HG03095 (cell line): Measurements from ENCODE around the gene ACR.

Experiments used
- ATAC-seq: cut with Tn5 transposase; IDR thresholded peaks from one replicate; pipeline ENCODE4 v1.9.1; 2021; ENCODE audit warnings: moderate library complexity; ENCODE audit not compliant: unreplicated experiment

Gene ACR

DNA sequence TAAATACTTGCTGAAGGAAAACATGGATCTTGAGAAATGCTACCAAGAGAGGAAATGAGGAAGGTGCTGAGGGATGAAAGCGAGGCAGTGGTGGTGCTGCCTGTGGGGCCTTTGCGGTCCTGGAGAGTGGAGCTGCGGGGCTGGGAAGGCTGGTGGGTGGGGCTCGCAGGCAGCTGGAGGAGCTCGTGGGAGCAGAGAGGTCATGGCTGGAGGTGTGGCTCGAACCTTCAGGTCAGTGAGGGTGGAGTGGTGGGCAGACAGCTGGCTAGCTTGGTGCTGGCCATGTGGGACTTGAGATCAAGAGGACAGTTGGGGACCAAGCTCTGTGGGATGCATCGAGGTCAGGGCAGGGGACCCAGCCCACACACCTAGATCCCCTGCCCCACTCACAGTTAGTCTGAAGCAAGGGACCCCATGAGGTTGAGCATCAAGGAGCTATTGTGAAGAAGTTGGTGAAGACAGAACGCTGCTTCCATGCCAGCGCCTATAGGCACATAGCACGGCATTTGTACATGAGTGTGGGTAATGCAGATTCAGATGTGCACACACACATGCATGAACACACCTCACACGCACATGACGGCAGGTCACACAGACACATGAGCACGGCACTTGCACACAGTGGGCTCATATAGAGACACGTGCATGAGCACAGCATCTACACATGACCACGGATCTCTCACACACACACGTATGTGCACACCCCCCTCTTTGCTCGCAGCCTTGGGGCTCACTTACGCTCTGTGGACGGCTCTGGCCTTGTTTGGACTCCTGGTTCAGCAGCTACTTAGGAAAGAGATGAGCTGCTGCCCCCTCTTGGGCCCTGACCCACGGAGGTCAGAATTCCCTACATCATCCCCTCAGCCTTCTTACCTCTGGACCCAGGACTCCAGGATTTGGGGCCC, 34.9 kb upstream of the ACR start:
- ATAC-seq, result no peak

DNA sequence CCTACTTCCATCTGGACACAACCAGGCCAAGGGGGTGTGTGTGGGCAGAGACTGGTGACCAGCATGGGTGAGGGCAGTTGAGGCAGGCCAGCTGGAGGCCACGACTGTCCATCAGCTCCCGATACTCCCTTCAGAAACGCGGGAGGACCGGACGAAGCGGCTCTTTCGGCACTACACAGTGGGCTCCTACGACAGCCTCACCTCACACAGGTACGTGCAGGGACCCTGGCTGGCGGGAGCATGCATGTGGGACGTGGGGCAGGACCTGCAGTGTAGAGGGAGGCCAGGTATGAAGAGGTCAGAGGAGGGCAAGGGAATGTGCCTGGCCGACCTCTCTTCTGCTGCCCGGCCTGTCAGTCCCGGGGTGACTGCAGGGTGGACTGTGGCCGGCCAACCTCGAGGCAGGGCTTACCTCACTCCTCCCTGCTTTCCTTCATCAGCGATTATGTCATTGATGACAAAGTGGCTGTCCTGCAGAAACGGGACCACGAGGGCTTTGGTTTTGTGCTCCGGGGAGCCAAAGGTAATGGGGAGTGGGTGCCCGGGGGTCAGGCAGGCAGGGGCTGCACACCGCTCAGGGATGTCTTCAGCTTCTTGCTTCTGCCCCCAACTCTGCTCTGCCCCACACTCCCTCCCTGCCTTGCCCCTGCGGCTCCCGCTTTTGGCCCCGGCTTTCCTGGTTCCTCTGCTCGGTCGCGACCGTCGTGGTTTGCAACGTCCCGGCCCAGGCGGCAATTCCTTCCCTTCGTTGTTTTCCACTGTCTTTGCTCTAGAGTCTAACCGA, 34.1 kb upstream of the ACR start:
- no peak for ATAC-seq

DNA sequence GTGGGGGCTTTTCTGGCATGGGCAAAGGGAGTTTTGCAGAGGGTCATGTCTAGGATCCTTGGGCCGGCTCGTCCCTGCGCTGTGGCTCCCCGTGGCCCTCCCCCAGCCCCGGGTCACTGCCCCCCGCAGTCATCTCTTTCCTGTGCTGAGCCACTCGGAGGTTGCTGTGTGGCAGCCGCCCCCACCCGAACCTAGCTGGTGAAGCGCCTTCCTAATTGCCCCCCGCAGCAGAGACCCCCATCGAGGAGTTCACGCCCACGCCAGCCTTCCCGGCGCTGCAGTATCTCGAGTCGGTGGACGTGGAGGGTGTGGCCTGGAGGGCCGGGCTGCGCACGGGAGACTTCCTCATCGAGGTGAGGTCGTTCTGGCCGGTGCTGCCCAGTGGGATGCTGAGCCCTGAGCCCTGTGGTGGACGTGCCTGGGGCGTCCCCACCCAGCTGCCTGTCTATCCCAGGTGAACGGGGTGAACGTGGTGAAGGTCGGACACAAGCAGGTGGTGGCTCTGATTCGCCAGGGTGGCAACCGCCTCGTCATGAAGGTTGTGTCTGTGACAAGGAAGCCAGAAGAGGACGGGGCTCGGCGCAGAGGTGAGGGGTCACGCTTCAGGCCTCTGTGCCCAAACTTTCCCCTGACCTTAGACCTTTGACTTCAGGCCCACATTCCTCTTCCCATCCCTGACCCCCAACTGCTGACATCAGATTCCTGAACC, 33.3 kb upstream of the ACR start:
- no peak for ATAC-seq

DNA sequence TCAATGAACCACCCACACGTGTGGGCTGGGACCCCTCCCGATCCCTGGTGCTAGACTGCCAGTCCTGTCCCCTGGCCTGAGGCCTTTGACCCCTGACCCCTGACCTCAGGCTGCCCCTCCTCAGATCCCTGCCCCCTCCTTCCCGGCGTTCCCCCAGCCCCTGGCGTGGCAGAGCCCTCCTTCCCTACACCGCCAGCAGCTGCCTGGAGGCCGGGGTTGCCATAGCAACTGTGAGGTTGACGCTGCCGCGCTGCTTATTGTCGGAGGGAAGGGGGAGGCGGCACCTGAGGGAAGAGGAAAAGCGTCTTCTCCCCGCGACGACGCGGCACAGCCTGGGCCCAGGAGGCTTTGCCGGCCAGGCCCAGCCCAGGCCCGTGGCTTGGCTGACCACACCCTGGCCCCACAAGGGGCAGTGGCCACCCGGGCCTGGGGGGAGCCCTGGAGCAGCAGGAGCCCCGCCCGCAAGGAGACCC, 32.7 kb upstream of the ACR start:
- ATAC-seq, result no peak

DNA sequence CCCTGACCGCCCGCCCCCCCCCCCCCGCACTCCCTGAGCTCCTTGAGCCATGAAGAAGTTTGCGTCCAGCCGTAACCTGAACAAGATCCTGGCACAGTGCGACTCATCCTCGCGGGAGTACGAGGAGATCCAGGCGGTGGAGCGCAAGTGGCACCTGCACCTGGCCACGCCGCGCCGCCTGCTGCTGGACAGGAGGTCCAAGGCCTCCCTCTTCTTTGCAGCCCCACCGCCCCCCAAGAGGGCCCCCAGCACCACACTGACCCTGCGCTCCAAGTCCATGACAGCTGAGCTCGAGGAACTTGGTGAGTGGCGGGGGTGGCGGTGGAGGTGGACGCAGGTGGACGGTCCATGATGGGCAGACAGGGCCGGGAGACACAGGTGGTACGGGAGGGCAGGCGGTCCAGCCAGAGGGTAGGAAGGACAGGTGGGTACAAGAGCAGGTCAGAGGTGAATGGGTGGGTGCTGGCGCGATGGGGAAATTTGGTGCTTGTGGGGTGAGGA, 32.1 kb upstream of the ACR start:
- no peak for ATAC-seq

DNA sequence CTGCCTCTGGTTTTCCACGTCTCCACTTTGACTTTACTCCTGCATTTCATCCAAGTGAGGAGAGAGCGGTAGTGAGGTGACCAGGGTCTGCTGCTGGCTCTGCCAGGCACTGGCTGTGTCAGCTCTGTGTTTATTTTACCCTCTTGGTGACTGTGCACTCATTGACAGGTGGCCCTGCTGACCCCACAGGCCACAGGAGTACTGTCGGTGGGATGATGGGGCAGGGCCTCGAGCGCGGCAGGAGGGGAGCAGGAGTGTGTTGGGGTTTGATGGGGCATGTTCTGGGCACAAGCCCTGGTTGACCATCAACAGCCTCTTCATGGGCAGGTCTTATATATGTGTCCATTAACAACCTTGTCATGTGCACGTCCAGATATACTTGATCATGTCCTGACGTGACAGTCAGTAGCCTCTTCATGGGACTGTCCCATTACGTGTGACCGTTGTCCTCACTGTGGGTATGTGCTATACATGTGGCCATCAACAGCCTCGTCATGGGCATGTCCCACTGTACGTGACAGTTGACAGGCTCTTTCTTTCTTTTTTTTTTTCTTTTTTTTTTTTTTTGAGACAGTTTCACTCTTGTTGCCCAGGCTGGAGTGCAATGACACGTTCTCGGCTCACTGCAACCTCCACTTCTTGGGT, 31.4 kb upstream of the ACR start:
- no peak for ATAC-seq

DNA sequence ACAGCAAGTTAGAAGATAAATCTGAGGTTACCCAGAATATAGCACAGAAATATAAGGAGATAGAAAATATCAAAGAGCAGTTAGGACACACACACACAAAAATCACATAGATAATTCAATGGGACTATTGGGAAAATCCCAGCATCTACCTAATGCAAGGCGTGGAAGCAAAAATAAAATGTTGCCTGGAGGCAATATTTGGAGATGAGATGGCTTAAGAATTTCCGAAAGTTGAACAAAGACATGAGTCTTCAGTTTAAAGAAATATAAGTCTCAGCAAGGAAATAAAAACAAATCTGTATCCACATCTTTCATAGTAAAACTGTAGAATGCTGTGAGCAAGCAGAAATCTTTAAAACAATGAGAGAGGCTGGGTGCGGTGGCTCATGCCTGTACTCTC, 29.5 kb upstream of the ACR start:
- ATAC-seq, result no peak

DNA sequence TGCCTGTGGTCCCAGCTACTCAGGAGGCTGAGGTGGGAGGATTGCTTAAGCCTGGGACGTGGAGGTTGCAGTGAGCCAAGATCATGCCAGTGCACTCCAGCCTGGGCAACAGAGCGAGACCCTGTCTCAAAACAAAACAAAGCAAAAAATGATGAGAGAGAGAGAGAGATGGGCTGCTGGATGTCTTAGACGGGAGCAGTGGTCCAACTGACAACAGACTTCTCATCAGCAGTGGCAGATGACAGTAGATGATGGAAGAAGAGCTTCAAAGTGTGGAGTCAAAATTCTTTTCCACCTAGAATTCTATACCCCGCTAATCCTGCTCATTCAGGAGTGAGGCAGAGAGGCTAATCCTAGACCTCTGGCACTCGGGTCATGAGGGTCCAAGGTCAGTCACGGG, 29.0 kb upstream of the ACR start:
- no peak for ATAC-seq

DNA sequence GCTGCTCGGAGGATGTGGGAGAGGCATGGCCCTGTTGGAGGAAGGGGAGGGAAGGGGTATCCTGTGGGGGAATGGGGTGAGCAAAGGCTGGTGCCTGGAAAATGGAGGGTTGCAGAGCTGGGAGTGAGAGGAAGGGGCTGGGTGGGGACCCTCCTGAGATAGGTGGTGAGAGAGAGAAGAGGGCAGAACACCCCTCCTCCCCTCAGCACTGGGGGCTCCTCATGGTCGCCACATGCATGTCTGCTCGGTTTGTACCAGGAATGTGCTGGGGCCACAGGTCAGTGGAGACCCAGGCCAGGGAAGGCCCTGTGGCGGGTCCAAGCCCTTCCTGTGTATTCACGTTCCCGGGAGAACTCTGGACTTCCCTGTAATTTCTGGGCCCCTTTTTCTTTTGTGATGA, 27.8 kb upstream of the ACR start:
- ATAC-seq, result no peak

DNA sequence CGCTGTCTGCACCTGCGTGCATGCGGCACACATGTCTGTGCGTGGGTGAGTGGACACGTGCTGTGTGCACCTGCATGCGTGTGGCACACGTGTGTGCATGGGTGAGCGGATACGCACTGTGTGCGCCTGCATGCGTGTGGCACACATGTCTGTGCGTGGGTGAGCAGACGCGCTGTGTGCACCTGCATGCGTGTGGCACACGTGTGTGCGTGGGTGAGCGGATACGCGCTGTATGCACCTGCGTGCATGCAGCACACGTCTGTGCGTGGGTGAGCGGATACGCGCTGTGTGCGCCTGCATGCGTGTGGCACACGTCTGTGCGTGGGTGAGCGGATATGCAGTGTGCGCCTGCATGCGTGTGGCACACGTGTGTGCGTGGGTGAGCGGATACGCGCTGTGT, 27.1 kb upstream of the ACR start:
- no peak for ATAC-seq

DNA sequence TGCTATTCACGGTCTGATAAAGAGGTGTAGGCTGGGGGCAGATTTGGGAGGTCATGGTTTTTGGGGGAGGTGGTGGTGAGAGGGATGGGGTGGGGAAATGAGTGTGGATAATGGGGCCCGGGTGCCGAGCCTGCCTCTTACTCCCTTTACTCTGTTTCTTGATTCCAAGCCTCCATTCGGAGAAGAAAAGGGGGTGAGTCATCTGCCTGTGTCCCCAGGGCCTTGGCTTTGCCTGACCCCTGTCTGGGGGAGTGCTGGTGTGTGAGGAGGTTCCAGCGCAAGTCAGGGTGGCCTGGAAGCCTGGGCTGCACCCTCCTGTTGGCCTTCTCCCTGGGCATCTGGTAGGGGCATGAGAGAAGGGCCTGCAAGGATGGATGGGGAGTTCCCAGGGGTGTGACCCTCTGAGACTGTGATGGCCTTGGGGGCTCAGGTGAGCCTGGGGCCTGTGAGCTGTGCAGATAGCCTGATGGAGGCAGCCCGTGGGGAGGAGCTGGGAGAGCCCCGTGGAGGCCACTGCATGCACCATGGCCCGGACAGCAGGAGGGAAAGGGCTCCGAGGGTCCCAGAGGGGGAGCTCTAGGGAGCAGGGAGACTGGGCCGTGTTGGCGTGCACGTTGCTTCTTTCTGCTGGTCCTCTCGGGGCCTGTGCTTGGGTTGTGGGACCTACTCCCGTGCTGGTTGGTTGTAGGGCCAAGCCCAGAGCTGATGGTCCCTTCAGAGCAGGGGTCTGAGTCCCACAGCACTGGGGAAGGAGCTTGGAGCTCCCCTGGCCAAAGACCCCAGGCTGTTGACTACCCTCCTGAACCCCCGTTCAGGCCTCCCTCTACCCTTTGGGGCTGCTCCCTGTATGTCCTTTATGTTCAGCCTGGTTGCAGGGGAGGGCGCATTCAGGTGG, 26.3 kb upstream of the ACR start:
- ATAC-seq, result no peak

DNA sequence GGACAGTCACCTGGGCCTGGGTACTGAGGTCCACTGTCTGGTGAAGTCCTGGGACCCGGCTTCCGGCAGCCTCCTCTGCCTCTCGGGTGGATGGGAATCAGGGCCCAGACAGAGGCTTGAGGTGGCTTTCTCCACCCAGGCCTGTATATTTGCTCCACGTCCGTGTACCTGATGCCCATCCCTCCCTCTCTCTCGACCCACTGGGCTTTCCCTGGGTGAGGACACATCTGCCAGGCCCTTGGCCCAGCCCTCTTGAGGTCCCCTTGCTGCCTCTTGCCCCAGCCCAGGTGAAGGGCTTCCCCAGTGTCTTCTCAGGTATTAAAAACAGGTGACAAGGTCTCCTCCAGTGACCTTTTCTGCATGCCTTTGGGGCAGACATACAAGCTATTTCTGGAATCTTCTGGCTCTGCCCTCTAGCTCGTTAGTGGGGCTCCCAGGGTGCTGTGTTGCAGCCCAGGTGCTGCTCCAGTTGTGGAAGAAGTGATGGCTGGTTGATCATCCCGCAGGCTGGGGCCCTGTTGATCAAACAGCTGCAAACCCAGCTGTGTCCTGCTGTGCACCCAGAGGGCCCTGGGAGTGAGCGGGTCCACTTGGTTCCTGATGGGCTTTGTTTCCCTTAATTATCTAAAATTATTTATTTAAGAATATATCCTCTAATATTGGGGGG, 25.5 kb upstream of the ACR start:
- no peak for ATAC-seq

DNA sequence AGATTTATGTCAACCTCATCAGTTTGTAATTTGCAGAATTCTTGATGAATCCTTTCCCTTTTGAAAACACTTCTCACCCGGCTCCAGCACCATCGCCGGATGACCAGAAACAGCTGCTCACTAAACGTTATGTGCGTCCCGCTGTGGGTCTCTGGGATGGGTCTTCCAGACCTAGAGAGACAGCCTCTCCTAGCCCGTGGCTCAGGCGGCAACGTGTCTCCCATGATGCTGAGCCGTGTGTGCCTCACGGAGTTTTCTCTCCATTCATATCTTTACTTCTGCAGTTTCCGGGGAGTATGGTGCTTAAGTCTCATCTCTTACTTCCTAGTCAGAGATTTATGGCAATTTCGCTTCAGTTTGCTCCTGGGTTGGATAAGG, 25.0 kb upstream of the ACR start:
- no peak for ATAC-seq

DNA sequence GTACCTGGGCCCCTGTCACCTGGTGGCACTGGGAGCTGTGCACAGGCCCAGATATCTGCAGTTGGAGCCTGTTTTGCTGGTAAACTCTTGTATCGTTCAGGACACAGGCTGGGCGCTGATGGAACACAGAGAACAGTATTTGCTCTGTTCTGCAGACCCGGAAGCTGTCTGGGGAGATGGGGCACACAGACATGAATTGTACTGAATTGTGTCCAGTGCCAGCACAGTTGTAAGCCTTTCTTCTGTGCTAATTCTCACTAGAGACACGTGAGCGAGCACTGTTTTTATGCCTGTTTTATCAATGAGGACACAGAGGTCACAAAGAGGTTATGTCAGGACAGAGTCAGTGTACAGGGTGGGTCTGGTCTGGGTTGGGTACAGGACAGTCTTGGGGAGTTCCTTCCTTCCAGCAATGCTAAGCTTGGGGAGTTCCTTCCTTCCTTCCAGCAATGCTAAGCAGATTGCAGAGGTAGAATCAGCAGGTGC, 24.4 kb upstream of the ACR start:
- no peak for ATAC-seq

DNA sequence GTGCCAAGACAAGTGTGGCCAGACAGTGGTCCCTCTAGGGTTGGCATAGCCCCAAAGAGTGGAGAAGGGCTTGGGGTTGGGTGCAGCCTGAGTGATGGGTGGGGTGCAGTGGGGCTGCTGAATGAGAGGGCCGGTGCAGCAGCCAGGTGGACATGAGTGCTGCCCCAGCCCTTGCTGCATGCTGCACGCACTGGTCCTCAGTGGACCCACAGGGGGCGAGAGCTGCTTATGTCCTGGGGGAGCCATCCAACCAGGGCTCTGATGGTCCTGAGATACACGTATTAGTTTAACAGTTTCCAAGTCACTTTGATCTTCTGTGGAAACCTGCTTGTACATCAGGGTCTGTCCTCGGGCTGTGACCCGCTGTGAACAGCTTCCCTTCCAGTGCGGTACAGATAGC, 23.9 kb upstream of the ACR start:
- no peak for ATAC-seq

DNA sequence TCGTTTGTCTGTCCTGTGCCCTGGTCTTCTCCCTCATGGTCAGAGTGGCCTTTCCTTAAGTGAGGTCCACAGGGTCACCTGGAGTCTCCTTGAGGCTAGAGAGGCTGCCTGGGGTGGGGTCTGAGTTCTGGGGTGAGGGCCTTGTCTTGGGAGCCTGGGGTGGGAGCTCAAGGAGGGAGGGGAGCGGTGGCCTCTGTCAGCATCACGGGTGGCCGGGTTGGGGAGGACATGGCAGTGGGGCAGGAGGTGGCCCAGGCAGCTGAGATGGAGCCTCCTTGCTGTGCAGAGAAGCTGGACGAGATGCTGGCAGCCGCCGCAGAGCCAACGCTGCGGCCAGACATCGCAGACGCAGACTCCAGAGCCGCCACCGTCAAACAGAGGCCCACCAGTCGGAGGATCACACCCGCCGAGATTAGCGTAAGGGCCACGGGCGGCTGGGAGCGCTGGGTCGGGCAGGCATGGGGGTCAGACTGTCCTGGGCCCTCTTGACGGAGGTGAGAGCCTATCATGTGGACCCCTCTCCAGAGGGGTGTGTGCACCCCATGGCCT, 23.3 kb upstream of the ACR start:
- ATAC-seq, result no peak

DNA sequence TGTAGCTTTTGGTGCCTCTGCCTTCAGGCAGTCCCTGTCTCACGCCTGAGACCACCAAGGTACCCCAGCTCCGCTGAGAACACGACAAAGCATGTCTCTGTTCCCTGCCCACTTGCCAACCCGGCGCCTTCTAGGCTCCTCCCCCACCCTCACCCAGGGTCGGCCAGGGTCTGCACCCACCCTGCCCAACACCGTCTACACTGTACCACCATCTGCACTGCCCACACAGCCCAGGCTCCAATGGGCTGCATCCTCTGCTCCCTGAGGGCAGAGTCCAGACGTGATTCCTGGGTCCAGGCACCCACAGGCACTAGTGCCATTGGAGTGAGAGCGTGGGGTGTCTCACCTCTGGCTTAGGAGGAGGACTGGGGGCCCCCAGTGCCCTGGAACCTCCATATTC, 22.8 kb upstream of the ACR start:
- no peak for ATAC-seq

DNA sequence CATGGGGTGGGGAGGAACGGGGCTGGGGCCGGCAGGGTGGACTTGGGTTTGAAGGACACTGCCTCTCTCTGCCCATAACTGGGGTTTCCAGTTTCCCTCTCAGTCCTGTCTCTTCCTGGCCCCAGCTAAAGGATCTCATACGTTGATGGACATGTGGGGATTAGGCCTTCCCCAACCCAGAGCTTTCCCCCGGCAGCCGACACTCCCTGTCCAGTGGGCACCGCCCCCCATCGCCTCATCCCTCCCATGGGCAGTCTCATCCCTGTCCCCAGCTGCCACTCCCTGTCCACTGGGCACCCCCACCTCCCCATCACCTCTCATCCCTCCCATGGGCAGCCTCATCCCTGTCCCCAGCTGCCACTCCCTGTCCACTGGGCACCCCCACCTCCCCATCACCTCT, 22.2 kb upstream of the ACR start:
- no peak for ATAC-seq
